GM19463 (cell line): ENCODE data around the gene CCDC181.
A peak's percentile ranks its signal among the peaks of the same experiment; 100 is the strongest.
"Not testable (repeated sequence)": the region's sequence is repeated elsewhere in the genome, so short reads cannot be mapped to it uniquely, and the experiment has no call there.

Experiments used
- ATAC-seq: cut with Tn5 transposase; IDR thresholded peaks from one replicate; pipeline ENCODE4 v1.9.1; 2021; ENCODE audit warnings: mild to moderate bottlenecking, moderate library complexity; ENCODE audit not compliant: unreplicated experiment

The CCDC181 gene

DNA sequence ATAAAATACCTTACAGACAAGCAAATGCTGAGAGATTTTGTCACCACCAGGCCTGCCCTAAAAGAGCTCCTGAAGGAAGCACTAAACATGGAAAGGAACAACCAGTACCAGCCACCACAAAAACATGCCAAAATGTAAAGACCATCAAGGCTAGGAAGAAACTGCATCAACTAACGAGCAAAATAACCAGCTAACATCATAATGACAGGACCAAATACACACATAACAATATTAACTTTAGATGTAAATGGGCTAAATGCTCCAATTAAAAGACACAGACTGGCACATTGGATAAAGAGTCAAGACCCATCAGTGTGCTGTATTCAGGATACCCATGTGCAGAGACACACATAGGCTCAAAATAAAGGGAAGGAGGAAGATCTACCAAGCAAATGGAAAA, 24.7 kb downstream of the CCDC181 start:
- not testable (repeated sequence) for ATAC-seq

- ATAC-seq = no peak
Measured at GRCh38 chr1:169395955-169396354, 31.3 kb downstream of the CCDC181 start.

- ATAC-seq = no peak
Measured at GRCh38 chr1:169392406-169392805, 34.9 kb downstream of the CCDC181 start.

GRCh38 chr1:169390303-169390702, 37.0 kb downstream of the CCDC181 start:
- ATAC-seq = peak; percentile 85

- ATAC-seq = no peak
Measured at GRCh38 chr1:169387399-169387798, 39.9 kb downstream of the CCDC181 start.

DNA sequence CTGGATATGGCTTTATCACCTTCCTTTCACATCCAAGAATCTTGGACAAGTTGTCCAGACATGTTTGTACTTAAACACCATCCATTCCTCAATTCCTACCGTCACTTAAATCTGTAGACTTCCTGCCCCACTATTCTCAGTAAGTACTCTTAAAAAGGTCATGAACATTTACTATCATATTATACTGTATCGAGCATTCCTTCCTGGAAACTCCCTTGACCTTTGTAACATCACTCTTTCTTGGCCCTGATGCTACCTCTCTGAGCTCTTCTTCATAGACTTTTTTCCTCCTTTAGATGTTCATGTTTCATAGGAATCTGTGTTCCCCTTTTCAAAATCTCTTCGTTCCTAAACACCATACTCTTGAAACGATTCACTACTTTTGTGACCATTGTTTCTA, 43.8 kb downstream of the CCDC181 start:
- no peak for ATAC-seq

- ATAC-seq = no peak
Measured at GRCh38 chr1:169381162-169381561, 46.1 kb downstream of the CCDC181 start.

- ATAC-seq = no peak
Measured at GRCh38 chr1:169371404-169371803, 55.9 kb downstream of the CCDC181 start.

GRCh38 chr1:169368406-169368769, 58.9 kb downstream of the CCDC181 start:
- no peak for ATAC-seq

- peak; percentile 96 for ATAC-seq
Measured at GRCh38 chr1:169367686-169368405, 59.4 kb downstream of the CCDC181 start, which contains the start of the genes BLZF1 and NME7. BLZF1 (plus strand) TSS chr1:169368195; CDS start chr1:169369523, 1,328 bp downstream. NME7 (minus strand) TSS chr1:169367797; CDS start chr1:169367710, 87 bp downstream.

- ATAC-seq = no peak
Measured at GRCh38 chr1:169367096-169367685, 60.1 kb downstream of the CCDC181 start.

DNA sequence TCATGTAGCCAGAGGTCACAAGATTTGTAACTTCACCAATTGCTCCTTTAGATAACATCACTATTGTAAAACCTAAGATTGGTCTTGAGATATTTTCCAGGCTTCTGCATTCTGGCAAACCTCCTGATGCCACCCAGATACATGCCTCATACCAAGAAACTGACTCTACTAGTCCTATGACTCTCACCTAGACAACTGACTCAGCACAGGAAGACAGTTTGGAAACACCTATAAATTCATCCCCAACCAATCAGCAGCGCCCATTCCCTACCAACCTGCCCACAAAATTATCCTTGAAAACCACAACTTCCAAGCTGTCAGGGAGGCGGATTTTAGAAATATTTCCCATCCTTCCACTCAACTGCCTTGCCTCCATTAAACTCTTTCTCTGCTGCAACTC, 62.3 kb downstream of the CCDC181 start:
- no peak for ATAC-seq

- ATAC-seq = no peak
Measured at GRCh38 chr1:169363046-169363730, 64.1 kb downstream of the CCDC181 start.

- no peak for ATAC-seq
Measured at GRCh38 chr1:169361281-169361680, 66.0 kb downstream of the CCDC181 start.

- ATAC-seq = no peak
Measured at GRCh38 chr1:169360415-169360814, 66.9 kb downstream of the CCDC181 start.

GRCh38 chr1:169348383-169349036, 78.8 kb downstream of the CCDC181 start:
- no peak for ATAC-seq

- no peak for ATAC-seq
Measured at GRCh38 chr1:169347688-169348382, 79.4 kb downstream of the CCDC181 start.

- no peak for ATAC-seq
Measured at GRCh38 chr1:169346036-169346589, 81.2 kb downstream of the CCDC181 start.

DNA sequence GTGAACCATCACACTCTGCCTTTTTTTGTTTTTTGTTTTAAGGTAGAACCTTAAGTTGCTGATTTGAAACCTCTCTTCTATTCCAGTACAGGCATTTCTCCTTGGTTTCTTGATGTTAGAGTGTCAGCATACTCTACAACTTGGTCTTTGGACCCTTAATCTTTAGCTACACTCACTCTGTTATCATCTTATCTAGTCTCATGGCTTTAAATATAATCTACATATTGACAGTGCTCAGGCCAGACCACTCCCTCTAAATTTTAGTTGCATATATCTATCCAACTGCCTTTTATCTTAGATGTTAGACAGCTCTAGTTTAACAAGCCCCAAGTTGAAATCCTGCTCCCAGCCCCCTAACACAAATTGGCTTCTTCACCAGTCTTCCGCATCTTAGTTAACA, 81.8 kb downstream of the CCDC181 start:
- ATAC-seq = no peak
